ENCODE measurements around the gene C16orf96.

DNA sequence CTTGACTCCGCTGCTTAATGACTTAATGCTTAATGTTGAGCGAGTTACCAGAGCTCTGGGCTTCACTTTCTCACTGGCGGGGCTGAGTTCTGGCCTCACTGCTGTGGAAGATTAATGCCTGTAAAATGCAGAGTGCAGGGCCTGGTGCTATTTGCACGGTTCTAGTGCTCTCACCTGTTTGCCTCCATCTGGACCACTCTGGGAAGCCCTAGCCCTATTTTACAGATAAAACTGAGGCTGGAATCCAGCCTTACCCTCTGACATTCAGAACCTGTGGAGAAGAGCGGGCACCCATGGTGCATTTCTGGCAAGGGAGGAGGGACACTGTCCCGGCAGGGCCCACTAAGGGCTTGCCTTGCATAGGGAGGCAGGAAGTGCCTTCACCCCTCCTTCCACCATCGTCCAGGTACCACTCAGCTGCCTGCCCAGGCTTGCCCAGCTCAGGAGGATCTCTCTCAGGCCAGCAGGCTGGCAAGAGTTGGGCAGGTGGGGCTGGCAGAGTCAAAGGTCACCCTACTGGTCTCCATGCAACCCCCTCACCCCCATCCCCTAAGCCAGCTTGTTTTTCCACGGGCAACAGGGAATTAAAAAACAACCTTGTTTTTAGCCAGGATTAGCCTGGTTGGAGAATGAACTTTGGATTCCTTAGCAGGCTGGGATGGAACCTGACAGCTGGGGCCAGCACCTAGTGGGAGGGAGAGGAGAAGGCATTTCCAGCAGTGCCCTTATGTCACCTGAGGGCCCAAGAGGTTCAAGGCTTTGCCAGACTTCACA lies 62.7 kb downstream of the C16orf96 start:
- TF ChIP-seq POLR2A (IDR thresholded peaks at IDR 0.05) (no peak), CTCF (IDR thresholded peaks at IDR 0.05) (no peak)
